GM19467 (cell line): ENCODE results near the gene ELOA2.
"Not testable (repeated sequence)": the region's sequence is repeated elsewhere in the genome, so short reads cannot be mapped to it uniquely, and the experiment has no call there.

ENCODE experiments used
- ATAC-seq: cut with Tn5 transposase; IDR thresholded peaks from one replicate; pipeline ENCODE4 v1.9.1; 2021; ENCODE audit warnings: mild to moderate bottlenecking, moderate library complexity; ENCODE audit not compliant: unreplicated experiment

ELOA2 gene

GRCh38 chr18:47035156-47035671 lies at the start of gene ELOA2:
Gene ELOA2, minus strand, starts transcription at chr18:47035621. Its CDS starts 357 bp downstream, at chr18:47035264.
- ATAC-seq, result no peak

DNA sequence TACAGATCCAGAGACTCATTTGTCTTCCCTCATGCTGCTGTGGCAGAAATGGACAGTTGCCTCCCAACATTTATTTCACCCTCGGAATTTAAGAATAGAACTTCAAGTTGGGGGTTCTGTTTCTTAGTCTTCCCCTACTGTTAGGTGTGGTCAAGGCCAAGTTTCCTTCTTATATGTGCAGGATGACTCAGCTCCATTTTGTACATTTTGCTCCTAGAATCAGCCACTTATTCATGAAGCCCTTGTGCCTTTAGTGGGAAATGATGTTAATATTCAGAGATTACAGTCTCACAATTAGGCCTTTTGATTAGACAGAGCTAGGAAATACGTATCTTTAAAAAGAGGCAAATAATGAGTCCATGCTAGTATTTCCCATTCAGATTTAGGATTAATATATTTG lies 46.2 kb upstream of the ELOA2 start:
- ATAC-seq, result no peak

GRCh38 chr18:47080872-47081271 lies 45.5 kb upstream of the ELOA2 start:
- ATAC-seq, result no peak

- ATAC-seq, result no peak
Measured at GRCh38 chr18:47077111-47077510, 41.7 kb upstream of the ELOA2 start.

DNA sequence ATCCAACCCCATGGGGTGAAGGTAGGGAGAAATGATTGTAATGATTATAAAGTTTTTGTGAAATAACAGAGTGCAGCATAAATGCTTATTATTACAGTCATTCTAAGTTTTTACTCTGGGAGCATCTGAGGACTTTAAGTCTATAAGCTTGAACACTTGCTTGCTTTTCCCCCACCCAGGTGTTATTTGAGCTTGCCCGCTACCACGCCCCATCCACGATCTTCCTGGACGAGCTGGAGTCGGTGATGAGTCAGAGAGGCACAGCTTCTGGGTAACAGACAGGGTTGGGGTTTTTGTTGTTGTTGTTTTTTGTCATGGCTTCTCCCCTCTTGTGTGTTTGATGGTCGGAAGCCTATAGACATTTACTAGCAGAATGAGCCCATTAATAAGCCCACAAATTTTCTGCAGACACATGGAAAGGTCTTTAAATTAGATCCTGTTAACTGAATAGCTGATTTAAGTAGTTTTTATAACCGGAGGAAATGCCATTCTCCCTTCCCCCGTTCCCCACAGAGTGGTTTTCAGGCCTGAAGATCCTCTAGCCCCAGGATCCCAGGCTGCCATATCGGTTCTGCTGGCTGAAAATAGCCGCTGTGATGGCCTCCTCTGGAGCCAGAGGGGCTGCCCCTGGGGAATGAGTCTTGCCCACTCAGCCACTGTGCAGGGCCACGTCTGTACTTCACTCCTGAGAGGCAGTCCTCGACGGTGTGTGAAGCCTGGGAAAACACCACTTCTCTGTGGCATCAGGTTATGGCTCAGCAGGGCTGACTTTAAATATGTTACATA lies 39.9 kb upstream of the ELOA2 start:
- no peak for ATAC-seq

- ATAC-seq, result no peak
Measured at GRCh38 chr18:47067648-47068047, 32.2 kb upstream of the ELOA2 start.

- ATAC-seq, result no peak
Measured at GRCh38 chr18:47063096-47063495, 27.7 kb upstream of the ELOA2 start.

DNA sequence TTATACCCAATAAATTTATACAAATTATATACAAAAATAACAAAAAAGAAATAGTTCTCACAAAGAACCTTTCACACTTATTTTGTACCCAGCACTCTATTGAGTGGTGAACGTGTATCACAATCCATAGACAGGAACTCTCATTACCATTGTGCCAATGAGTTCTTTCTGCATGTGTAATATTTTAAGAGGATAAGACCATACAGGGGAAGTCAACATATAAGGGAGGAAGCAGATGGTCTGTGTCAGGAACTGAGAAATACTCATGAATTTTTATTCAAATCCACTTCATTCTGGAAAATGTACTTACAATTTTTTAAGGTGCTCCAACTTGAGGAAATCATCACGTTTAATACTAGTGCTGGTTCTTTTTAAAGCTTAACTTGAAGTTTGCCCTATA lies 27.1 kb upstream of the ELOA2 start:
- no peak for ATAC-seq

- no peak for ATAC-seq
Measured at GRCh38 chr18:47054369-47054768, 18.9 kb upstream of the ELOA2 start.

GRCh38 chr18:47050468-47050867 lies 15.0 kb upstream of the ELOA2 start:
- ATAC-seq, result no peak

- no peak for ATAC-seq
Measured at GRCh38 chr18:47040982-47041381, 5.6 kb upstream of the ELOA2 start.

DNA sequence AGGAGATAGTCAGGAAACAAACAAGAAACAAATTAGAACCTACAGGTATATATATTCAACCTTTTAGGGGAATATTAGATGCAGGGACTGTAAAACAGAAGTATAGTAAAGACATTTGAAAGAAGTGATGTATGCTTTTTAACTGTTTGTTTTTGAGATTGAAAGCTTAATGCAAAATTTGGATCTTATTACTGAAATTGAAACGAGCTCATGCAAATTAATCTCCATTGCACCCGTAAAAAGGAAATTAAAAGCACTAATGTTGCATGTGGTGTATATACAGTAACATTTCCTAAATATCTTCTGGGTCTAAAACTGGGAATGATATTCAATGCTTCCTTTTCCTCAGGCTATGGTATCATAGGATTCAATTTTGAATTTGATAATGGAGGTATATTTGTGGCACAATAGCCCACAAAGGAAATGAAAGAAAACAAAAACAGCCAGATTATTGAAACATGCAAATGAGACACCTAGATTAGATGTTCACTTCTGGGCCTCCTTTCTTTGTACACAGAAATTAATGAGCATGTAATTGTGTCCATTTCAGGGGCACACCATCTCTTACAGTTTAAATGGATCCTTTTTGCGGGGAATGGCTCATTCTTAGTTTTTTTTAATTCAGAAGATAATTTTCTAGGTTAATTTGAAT lies 1.6 kb upstream of the ELOA2 start:
- no peak for ATAC-seq

- no peak for ATAC-seq
Measured at GRCh38 chr18:47036298-47036874, 965 bp upstream of the ELOA2 start.

DNA sequence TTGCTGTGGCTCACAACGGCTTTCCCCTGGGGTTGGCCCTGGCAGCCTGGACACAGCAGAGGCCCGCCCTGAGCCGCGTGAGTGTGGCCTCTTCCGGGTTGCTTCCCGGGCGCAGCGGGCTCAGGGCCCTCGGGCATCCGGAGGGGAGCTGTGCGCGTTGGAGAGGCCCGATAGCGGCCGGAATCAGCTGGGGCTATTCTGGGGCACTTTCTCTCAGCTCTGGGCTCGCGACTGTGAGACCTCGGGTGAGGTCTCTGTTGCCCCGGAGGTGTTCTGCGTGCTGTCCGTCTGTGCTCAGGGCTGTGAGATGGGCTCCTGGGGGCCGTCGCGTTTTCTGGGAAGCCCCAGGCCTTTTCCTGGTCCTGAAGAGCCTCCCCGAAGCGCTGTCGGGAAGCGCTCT lies 830 bp downstream of the ELOA2 start:
- ATAC-seq, result not testable (repeated sequence)

DNA sequence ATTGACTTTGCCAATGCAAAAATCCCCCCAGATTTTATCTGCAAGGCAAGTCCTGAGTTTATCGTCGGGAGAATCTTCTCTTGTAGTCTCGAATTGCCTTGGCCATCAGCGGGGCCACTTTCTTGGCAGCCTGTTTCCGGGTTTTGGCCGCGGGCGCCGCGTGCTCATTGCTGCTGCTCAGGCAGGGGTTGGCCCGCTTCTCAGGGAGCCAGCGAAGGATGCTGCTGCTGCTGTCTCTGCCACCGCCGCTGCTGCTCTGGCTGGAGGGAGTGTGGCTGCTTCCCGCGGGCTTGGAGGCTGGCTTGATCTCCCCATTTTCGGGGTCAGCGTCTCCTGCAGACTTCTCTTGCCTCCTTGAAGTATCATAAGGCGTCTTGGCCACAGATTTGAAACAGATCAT lies 2.5 kb downstream of the ELOA2 start:
- ATAC-seq, result no peak

DNA sequence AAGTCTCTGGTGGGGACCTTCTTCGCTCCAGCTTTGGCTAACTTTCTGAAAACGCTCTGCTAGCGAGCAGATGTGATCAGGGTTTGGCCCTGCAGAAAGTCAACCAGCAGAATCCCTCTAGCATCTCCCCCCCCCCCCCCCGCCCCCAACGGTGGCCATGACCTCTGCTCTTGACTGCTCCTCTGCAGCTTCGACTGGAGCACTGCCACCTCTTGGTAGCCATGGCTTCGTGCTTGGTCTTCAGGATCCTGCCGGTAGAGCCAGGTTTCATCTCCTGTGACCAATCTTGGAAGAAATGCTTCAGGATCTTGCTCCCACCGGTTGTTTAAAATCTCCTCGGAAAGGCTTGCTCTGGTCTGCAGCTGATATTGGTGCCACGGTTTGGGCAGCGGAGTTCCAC lies 4.5 kb downstream of the ELOA2 start:
- not testable (repeated sequence) for ATAC-seq

- ATAC-seq, result not testable (repeated sequence)
Measured at GRCh38 chr18:47029684-47030353, 5.6 kb downstream of the ELOA2 start.

DNA sequence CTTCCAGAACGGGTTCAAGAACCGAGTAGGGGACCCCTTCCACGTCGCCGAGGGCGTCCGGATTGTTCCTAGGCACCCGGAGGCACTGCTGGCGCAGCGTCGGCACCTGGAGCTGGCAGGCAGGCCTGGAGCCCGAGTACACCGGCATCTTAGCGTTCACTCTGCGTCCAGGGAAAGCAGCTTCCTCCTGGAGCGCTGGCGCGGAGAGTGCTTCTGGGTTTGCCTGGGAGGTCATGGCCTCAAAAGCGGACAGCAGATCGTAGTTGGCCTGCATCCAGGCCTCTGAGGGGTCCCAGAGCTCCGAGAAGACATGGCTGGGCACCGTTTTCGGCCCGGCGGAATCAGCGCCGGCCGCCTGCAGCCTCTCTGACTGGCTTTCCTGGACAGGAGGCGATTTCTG lies 6.7 kb downstream of the ELOA2 start:
- ATAC-seq, result not testable (repeated sequence)

GRCh38 chr18:47025557-47026174 lies 9.8 kb downstream of the ELOA2 start:
- not testable (repeated sequence) for ATAC-seq

DNA sequence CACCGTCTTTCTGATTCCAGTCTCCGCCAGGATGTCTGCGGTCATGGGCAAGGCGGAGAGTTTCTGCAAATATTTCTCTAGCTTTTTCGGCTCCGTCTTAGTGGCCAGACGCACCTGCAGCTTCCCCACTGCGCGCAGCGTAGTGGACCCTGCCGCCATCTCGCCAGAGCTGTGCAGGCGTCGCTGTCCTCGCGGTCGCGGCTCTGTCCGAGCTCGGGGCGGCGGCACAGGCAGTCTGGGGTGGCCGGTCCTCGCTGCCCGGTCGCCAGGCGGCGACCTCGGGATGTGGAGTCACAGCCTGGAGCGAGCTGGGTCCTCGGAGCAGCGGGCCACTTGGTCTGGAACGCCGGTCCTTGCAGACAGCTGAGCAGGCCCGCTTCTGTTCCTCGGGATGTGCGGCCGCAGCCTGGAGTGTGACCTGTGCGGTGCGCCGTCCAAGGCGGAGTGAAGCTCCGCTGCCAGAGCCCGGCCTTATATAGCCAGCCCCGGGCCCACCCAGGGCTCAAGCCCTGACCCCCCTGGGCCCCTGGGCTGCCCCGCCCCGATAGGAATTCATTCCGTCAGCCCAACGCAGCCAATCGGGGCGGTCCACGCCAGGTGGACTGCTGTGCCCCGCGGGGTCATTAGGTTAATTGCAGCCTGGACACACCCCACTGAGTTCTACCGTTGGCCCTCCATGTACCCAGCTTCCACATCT lies 11.5 kb downstream of the ELOA2 start:
- not testable (repeated sequence) for ATAC-seq
